Measurements from ENCODE around the gene UBASH3B.

The UBASH3B gene

GRCh38 chr11:122681735-122682134 lies 26.2 kb downstream of the UBASH3B start:
- in situ Hi-C loops (cut with MboI; ENCODE audit: low pct_unique_long_range_greater_than_20kb, low sequenced_read_pairs, unreplicated experiment): no loop called here
- DNase-seq (ENCODE audit: low spot score): no peak
- TF ChIP-seq CTCF (IDR thresholded peaks at IDR 0.05; ENCODE audit: extremely low read depth, insufficient read depth, missing control alignments): no peak

GRCh38 chr11:122682464-122682863 lies 26.9 kb downstream of the UBASH3B start:
- DNase-seq (ENCODE audit: low spot score): no peak
- in situ Hi-C loops (cut with MboI; ENCODE audit: low pct_unique_long_range_greater_than_20kb, low sequenced_read_pairs, unreplicated experiment): no loop called here

GRCh38 chr11:122685041-122685440 lies 29.5 kb downstream of the UBASH3B start:
- no peak for DNase-seq (ENCODE audit: low spot score)
- TF ChIP-seq CTCF (IDR thresholded peaks at IDR 0.05; ENCODE audit: extremely low read depth, insufficient read depth, missing control alignments): no peak
- in situ Hi-C loops (cut with MboI; ENCODE audit: low pct_unique_long_range_greater_than_20kb, low sequenced_read_pairs, unreplicated experiment): no loop called here

More at GRCh38 chr11:122682464-122682863, 26.9 kb downstream of the UBASH3B start:
- TF ChIP-seq CTCF (IDR thresholded peaks at IDR 0.05; ENCODE audit: extremely low read depth, insufficient read depth, missing control alignments): no peak

GRCh38 chr11:122686111-122686510 lies 30.6 kb downstream of the UBASH3B start:
- in situ Hi-C loops (cut with MboI; ENCODE audit: low pct_unique_long_range_greater_than_20kb, low sequenced_read_pairs, unreplicated experiment): no loop called here
- DNase-seq (ENCODE audit: low spot score): no peak
- no peak for TF ChIP-seq CTCF (IDR thresholded peaks at IDR 0.05; ENCODE audit: extremely low read depth, insufficient read depth, missing control alignments)

GRCh38 chr11:122690384-122690783 lies 34.9 kb downstream of the UBASH3B start:
- in situ Hi-C loops (cut with MboI; ENCODE audit: low pct_unique_long_range_greater_than_20kb, low sequenced_read_pairs, unreplicated experiment): no loop called here
- DNase-seq (ENCODE audit: low spot score): no peak
- TF ChIP-seq CTCF (IDR thresholded peaks at IDR 0.05; ENCODE audit: extremely low read depth, insufficient read depth, missing control alignments): no peak

- no peak for TF ChIP-seq CTCF (IDR thresholded peaks at IDR 0.05; ENCODE audit: extremely low read depth, insufficient read depth, missing control alignments)
- DNase-seq (ENCODE audit: low spot score): no peak
- in situ Hi-C loops (cut with MboI; ENCODE audit: low pct_unique_long_range_greater_than_20kb, low sequenced_read_pairs, unreplicated experiment): no loop called here
Observed at GRCh38 chr11:122690801-122691548, 35.5 kb downstream of the UBASH3B start.
